Panc1 (cell line): ENCODE data around the gene TRIM59. TPM values are rescaled to one million over a fixed set of nuclear protein-coding genes. Genes with fewer than 3 reads are reported as not detected.

Experiments used
- ATAC-seq: fragments of 200-7000 bp; cut with Tn5 transposase; 2 replicates; pipeline ENCODE4 v1.9.1; 2020; ENCODE audit warnings: mild to moderate bottlenecking, moderate library complexity
- BruUV-seq: library from RNA; stranded (reverse); fragments of 400-500 nt; replicated peaks from 2 replicates; lab custom pipeline; 2021; lab: Mats Ljungman, UMichigan
- CTCF ChIA-PET: fragments of 300-600 bp; sonication (Branson Sonifier 250); formaldehyde crosslinking; loops from one replicate; lab custom pipeline; 2022; ENCODE audit warnings: antibody characterized with exemption; lab: Charles Lee
- POLR2A ChIA-PET: fragments of 300-600 bp; sonication (Branson Sonifier 250); formaldehyde crosslinking; loops from one replicate; lab custom pipeline; 2022; ENCODE audit warnings: antibody characterized with exemption; lab: Charles Lee
- DNase-seq: peaks from one replicate; pipeline ENCODE4 v3.0.0-alpha.2; 2010; ENCODE audit warnings: low read depth, low spot score
- H3K27ac ChIP-seq: 2 replicates; pipeline ENCODE4 v1.5.1; 2011; ENCODE audit warnings: mild to moderate bottlenecking, low read length, inconsistent platforms
- H3K27me3 ChIP-seq: fragments of 200-500 bp; sonication (Bioruptor generic); 2 replicates; pipeline ENCODE4 v1.6.0; 2014; ENCODE audit warnings: low read length, inconsistent platforms; ENCODE audit not compliant: control insufficient read depth, insufficient read depth
- H3K36me3 ChIP-seq: fragments of 200-500 bp; sonication (Bioruptor generic); 2 replicates; pipeline ENCODE4 v1.5.1; 2014; ENCODE audit warnings: inconsistent platforms, mild to moderate bottlenecking, low read length, moderate library complexity; ENCODE audit not compliant: control insufficient read depth, insufficient read depth
- H3K4me1 ChIP-seq: 2 replicates; pipeline ENCODE4 v1.5.1; 2011; ENCODE audit warnings: inconsistent platforms, mild to moderate bottlenecking, low read length, moderate library complexity; ENCODE audit not compliant: control insufficient read depth, insufficient read depth
- H3K4me3 ChIP-seq, 2 experiments: 2 replicates each; pipeline ENCODE4 v1.5.1; 2011 to 2012; ENCODE audit warnings: low read depth in 2 of 2, low read length in 2 of 2, mild to moderate bottlenecking in 2 of 2, inconsistent platforms in 1 of 2, moderate library complexity in 1 of 2
- H3K9me3 ChIP-seq: fragments of 200-500 bp; sonication (Bioruptor generic); 2 replicates; pipeline ENCODE4 v1.5.1; 2014; ENCODE audit warnings: low read depth, mild to moderate bottlenecking, inconsistent platforms, low read length, moderate library complexity; ENCODE audit not compliant: control insufficient read depth, insufficient read depth
- CTCF ChIP-seq: fragments of 450-650 bp; IDR thresholded peaks from 2 replicates; pipeline ENCODE4 v1.5.1; 2017; ENCODE audit warnings: mild to moderate bottlenecking
- POLR2AphosphoS5 ChIP-seq: IDR thresholded peaks from 2 replicates; pipeline ENCODE4 v1.6.1; 2012; ENCODE audit warnings: mild to moderate bottlenecking, low read depth, low read length, moderate library complexity
- REST ChIP-seq, 2 experiments: IDR thresholded peaks; 2 replicates each; pipeline ENCODE4 v1.6.1; 2011 to 2012; ENCODE audit warnings: low read depth in 2 of 2, control low read depth in 1 of 2, low read length in 1 of 2, mild to moderate bottlenecking in 1 of 2, moderate library complexity in 1 of 2; ENCODE audit not compliant: insufficient read depth in 1 of 2
- SIN3A ChIP-seq: IDR thresholded peaks from 2 replicates; pipeline ENCODE4 v1.6.1; 2012; ENCODE audit warnings: low read depth, mild to moderate bottlenecking, low read length, moderate library complexity, borderline replicate concordance; ENCODE audit not compliant: insufficient read depth
- TCF7L2 ChIP-seq: IDR thresholded peaks from 2 replicates; pipeline ENCODE4 v1.6.1; 2011; ENCODE audit warnings: mild to moderate bottlenecking, low read depth, low read length, inconsistent platforms
- in situ Hi-C: cut with HindIII; loops from 2 replicates; pipeline ENCODE4 v1.10.0; 2016; ENCODE audit warnings: low sequenced_read_pairs, low pct_unique_long_range_greater_than_20kb
- intact Hi-C: fragments of 100-400 bp; cut with micrococcal nuclease; formaldehyde crosslinking; loops from one replicate; pipeline ENCODE4 v1.10.0; 2022; ENCODE audit not compliant: unreplicated experiment
- total RNA-seq: library from RNA; stranded (reverse); gene quantifications from one replicate; pipeline ENCODE4 v1.2.1, GENCODE V29; 2021; ENCODE audit not compliant: unreplicated experiment

TRIM59 gene
- total RNA-seq, 1 experiment from 2014 or later: 27.9 TPM

GRCh38 chr3:160444411-160444810 lies 5.2 kb downstream of the TRIM59 start:
- H3K27ac ChIP-seq: no peak overlapping the region
- BruUV-seq: no TSS peak
- CTCF ChIA-PET: interaction anchor here (0.6 to 0.7 kb wide), 2 partner anchors 281 to 497 kb away, joined by 5 to 6 read pairs; no protein-coding TSS in a partner anchor
- in situ Hi-C loops: no loop called here
- ATAC-seq (no peak), DNase-seq (no peak)
- H3K4me3 ChIP-seq: no peak overlapping the region
- intact Hi-C loops: no loop called here
- no peak for TF ChIP-seq TCF7L2
- TF ChIP-seq CTCF: no peak
- no peak for TF ChIP-seq SIN3A
- no peak for TF ChIP-seq POLR2AphosphoS5
- no peak for TF ChIP-seq REST (IDR thresholded peaks at IDR 0.05; ENCODE audit: insufficient read depth in 1 of 2, low read depth in 2 of 2, low read length in 1 of 2)
- H3K4me1 ChIP-seq: peaks cover 10% of the 10 kb centered on the region; the same call in 1 of the 2 replicates
- H3K9me3 ChIP-seq: no peaks in the 10 kb centered on the region
- no peaks in the 10 kb centered on the region for H3K27me3 ChIP-seq
- H3K36me3 ChIP-seq: peaks cover 9% of the 10 kb centered on the region
- POLR2A ChIA-PET: no interaction called here

DNA sequence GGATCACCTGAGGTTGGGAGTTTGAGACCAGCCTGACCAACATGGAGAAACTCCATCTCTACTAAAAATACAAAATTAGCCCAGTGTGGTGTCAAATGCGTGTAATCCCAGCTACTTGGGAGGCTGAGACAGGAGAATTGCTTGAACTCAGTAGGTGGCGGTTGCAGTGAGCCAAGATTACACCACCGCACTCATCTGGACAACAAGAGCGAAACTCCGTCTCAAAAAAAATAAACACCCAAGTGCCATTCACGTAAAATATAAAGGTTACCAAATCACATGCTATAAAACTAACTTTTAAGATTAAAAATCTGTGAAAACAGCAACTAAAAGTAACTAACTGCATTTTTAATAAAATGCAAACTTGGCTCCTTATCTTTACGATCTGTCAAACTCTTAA lies 8.9 kb downstream of the TRIM59 start:
- ATAC-seq (no peak), DNase-seq (no peak)
- BruUV-seq: no TSS peak
- POLR2A ChIA-PET: no interaction called here
- CTCF ChIA-PET: no interaction called here
- intact Hi-C loops: no loop called here
- no peak for TF ChIP-seq CTCF
- TF ChIP-seq REST (IDR thresholded peaks at IDR 0.05; ENCODE audit: insufficient read depth in 1 of 2, low read depth in 2 of 2, low read length in 1 of 2): no peak
- no peak for TF ChIP-seq POLR2AphosphoS5
- TF ChIP-seq TCF7L2: no peak
- TF ChIP-seq SIN3A: no peak
- Histone ChIP-seq H3K4me3 (no peak overlapping the region), H3K4me1 (no peaks in the 10 kb centered on the region), H3K36me3 (peaks cover 20% of the 10 kb centered on the region), H3K27ac (no peak overlapping the region), H3K27me3 (no peaks in the 10 kb centered on the region), H3K9me3 (no peaks in the 10 kb centered on the region)
- in situ Hi-C loops: no loop called here
